ENCODE data around the gene PLA2R1. TPM values are rescaled to one million over a fixed set of nuclear protein-coding genes. Genes with fewer than 3 reads are reported as not detected.

PLA2R1 gene
- total RNA-seq, 8 experiments from 2014 or later: 0.05 to 31.2 (median 3.2) TPM

- in situ Hi-C loops (cut with MboI; ENCODE audit: low pct_unique_long_range_greater_than_20kb in 2 of 9, low sequenced_read_pairs in 9 of 9, unreplicated experiment in 9 of 9): loop anchor here in 1 of 9 experiments (25.0 kb wide), 1 partner anchor 89 kb away; no protein-coding TSS in a partner anchor
- WGBS, 10 experiments: 73 to 100% (median 100%) methylated on average over 2 of the region's 2 CpGs; no CpG with 5 or more reads in 7 of the 10 experiments
- no peak overlapping the region for H3K27ac ChIP-seq
- peaks cover 0 to 4% of the 10 kb centered on the region in 2 donors for H3K4me1 ChIP-seq (replicated peaks in 1 of 2)
- no peak overlapping the region for H3K4me3 ChIP-seq
- no peak for ATAC-seq (replicated peaks in 6 of 8)
Observed at GRCh38 chr2:159926695-159927094, 135.7 kb downstream of the PLA2R1 start.

GRCh38 chr2:159925975-159926374 lies 136.4 kb downstream of the PLA2R1 start:
- in situ Hi-C loops (cut with MboI; ENCODE audit: low pct_unique_long_range_greater_than_20kb in 2 of 9, low sequenced_read_pairs in 9 of 9, unreplicated experiment in 9 of 9): loop anchor here in 1 of 9 experiments (25.0 kb wide), 1 partner anchor 89 kb away; no protein-coding TSS in a partner anchor
- no peak overlapping the region for H3K27ac ChIP-seq
- no peak overlapping the region for H3K4me3 ChIP-seq
- peaks cover 0 to 4% of the 10 kb centered on the region in 2 donors for H3K4me1 ChIP-seq (replicated peaks in 1 of 2)
- 63 to 100% (median 78%) methylated on average over 1 to 3 of the region's 3 CpGs; no CpG with 5 or more reads in 1 of the 10 experiments for WGBS, 10 experiments
- peak in 2 of 8 experiments; percentile 24 to 33 for ATAC-seq (replicated peaks in 6 of 8)

- 29 to 100% (median 79%) methylated on average over 1 to 2 of the region's 2 CpGs; no CpG with 5 or more reads in 1 of the 10 experiments for WGBS, 10 experiments
- in situ Hi-C loops (cut with MboI; ENCODE audit: low pct_unique_long_range_greater_than_20kb in 2 of 9, low sequenced_read_pairs in 9 of 9, unreplicated experiment in 9 of 9): no loop called here
- ATAC-seq (replicated peaks in 6 of 8): peak in 2 of 8 experiments; percentile 10 to 12
- Histone ChIP-seq H3K4me1 (replicated peaks in 1 of 2) (peaks cover 0 to 4% of the 10 kb centered on the region in 2 donors), H3K4me3 (no peak overlapping the region), H3K27ac (no peak overlapping the region)
Observed at GRCh38 chr2:159922563-159922962, 139.9 kb downstream of the PLA2R1 start.

GRCh38 chr2:159921752-159922404 lies 140.5 kb downstream of the PLA2R1 start:
- H3K4me1 ChIP-seq (replicated peaks in 1 of 2): peaks cover 0 to 4% of the 10 kb centered on the region in 2 donors
- ATAC-seq (replicated peaks in 6 of 8): peak; percentile 44 to 99 (median 80)
- WGBS, 10 experiments: 22 to 100% (median 72%) methylated on average over 1 to 10 of the region's 17 CpGs
- H3K27ac ChIP-seq: no peak overlapping the region
- no peak overlapping the region for H3K4me3 ChIP-seq
- in situ Hi-C loops (cut with MboI; ENCODE audit: low pct_unique_long_range_greater_than_20kb in 2 of 9, low sequenced_read_pairs in 9 of 9, unreplicated experiment in 9 of 9): no loop called here

- Histone ChIP-seq H3K4me1 (replicated peaks in 1 of 2) (no peaks in the 10 kb centered on the region), H3K27ac (no peak overlapping the region), H3K4me3 (no peak overlapping the region)
- in situ Hi-C loops (cut with MboI; ENCODE audit: low pct_unique_long_range_greater_than_20kb in 2 of 9, low sequenced_read_pairs in 9 of 9, unreplicated experiment in 9 of 9): no loop called here
- 60 to 100% (median 91%) methylated on average over 1 to 2 of the region's 2 CpGs for WGBS, 10 experiments
- no peak for ATAC-seq (replicated peaks in 6 of 8)
Observed at GRCh38 chr2:159916511-159916910, 145.9 kb downstream of the PLA2R1 start.

- Histone ChIP-seq H3K4me3 (no peak overlapping the region), H3K27ac (no peak overlapping the region), H3K4me1 (replicated peaks in 1 of 2) (no peaks in the 10 kb centered on the region)
- ATAC-seq (replicated peaks in 6 of 8): peak in 2 of 8 experiments; percentile 29 to 53
- in situ Hi-C loops (cut with MboI; ENCODE audit: low pct_unique_long_range_greater_than_20kb in 2 of 9, low sequenced_read_pairs in 9 of 9, unreplicated experiment in 9 of 9): no loop called here
- 50 to 83% (median 77%) methylated on average over 1 to 2 of the region's 2 CpGs; no CpG with 5 or more reads in 4 of the 10 experiments for WGBS, 10 experiments
Observed at GRCh38 chr2:159913900-159914299, 148.5 kb downstream of the PLA2R1 start.

GRCh38 chr2:159912580-159912979 lies 149.8 kb downstream of the PLA2R1 start:
- 58 to 100% (median 86%) methylated on average over 1 to 4 of the region's 4 CpGs; no CpG with 5 or more reads in 2 of the 10 experiments for WGBS, 10 experiments
- H3K27ac ChIP-seq: no peak overlapping the region
- ATAC-seq (replicated peaks in 6 of 8): no peak
- no peaks in the 10 kb centered on the region for H3K4me1 ChIP-seq (replicated peaks in 1 of 2)
- H3K4me3 ChIP-seq: no peak overlapping the region
- in situ Hi-C loops (cut with MboI; ENCODE audit: low pct_unique_long_range_greater_than_20kb in 2 of 9, low sequenced_read_pairs in 9 of 9, unreplicated experiment in 9 of 9): no loop called here

GRCh38 chr2:159910951-159911350 lies 151.5 kb downstream of the PLA2R1 start:
- Histone ChIP-seq H3K4me3 (no peak overlapping the region), H3K4me1 (replicated peaks in 1 of 2) (no peaks in the 10 kb centered on the region), H3K27ac (no peak overlapping the region)
- 0 to 100% (median 44%) methylated on average over 1 to 2 of the region's 2 CpGs; no CpG with 5 or more reads in 1 of the 10 experiments for WGBS, 10 experiments
- in situ Hi-C loops (cut with MboI; ENCODE audit: low pct_unique_long_range_greater_than_20kb in 2 of 9, low sequenced_read_pairs in 9 of 9, unreplicated experiment in 9 of 9): no loop called here
- no peak for ATAC-seq (replicated peaks in 6 of 8)

- H3K4me3 ChIP-seq: no peak overlapping the region
- in situ Hi-C loops (cut with MboI; ENCODE audit: low pct_unique_long_range_greater_than_20kb in 2 of 9, low sequenced_read_pairs in 9 of 9, unreplicated experiment in 9 of 9): no loop called here
- H3K27ac ChIP-seq: no peak overlapping the region
- no peaks in the 10 kb centered on the region for H3K4me1 ChIP-seq (replicated peaks in 1 of 2)
- ATAC-seq (replicated peaks in 6 of 8): no peak
- WGBS, 10 experiments: 23 to 100% (median 58%) methylated on average over 1 to 2 of the region's 2 CpGs
Observed at GRCh38 chr2:159908623-159909022, 153.8 kb downstream of the PLA2R1 start.

GRCh38 chr2:159907909-159908308 lies 154.5 kb downstream of the PLA2R1 start:
- 14 to 70% (median 45%) methylated on average over 1 of the region's 1 CpG; no CpG with 5 or more reads in 2 of the 10 experiments for WGBS, 10 experiments
- Histone ChIP-seq H3K4me1 (replicated peaks in 1 of 2) (peaks cover 0 to 1% of the 10 kb centered on the region in 2 donors), H3K27ac (no peak overlapping the region), H3K4me3 (no peak overlapping the region)
- no peak for ATAC-seq (replicated peaks in 6 of 8)
- in situ Hi-C loops (cut with MboI; ENCODE audit: low pct_unique_long_range_greater_than_20kb in 2 of 9, low sequenced_read_pairs in 9 of 9, unreplicated experiment in 9 of 9): no loop called here

GRCh38 chr2:159905926-159906714 lies 156.3 kb downstream of the PLA2R1 start:
- 50 to 79% (median 75%) methylated on average over 1 to 6 of the region's 7 CpGs; no CpG with 5 or more reads in 3 of the 10 experiments for WGBS, 10 experiments
- in situ Hi-C loops (cut with MboI; ENCODE audit: low pct_unique_long_range_greater_than_20kb in 2 of 9, low sequenced_read_pairs in 9 of 9, unreplicated experiment in 9 of 9): no loop called here
- peak in 1 of 8 experiments; percentile 12 for ATAC-seq (replicated peaks in 6 of 8)

GRCh38 chr2:159904959-159905305 lies 157.5 kb downstream of the PLA2R1 start:
- no peak overlapping the region for H3K4me3 ChIP-seq
- peaks cover 0 to 3% of the 10 kb centered on the region in 2 donors for H3K4me1 ChIP-seq (replicated peaks in 1 of 2)
- in situ Hi-C loops (cut with MboI; ENCODE audit: low pct_unique_long_range_greater_than_20kb in 2 of 9, low sequenced_read_pairs in 9 of 9, unreplicated experiment in 9 of 9): no loop called here
- WGBS, 10 experiments: 33 to 100% (median 57%) methylated on average over 1 to 6 of the region's 10 CpGs; no CpG with 5 or more reads in 2 of the 10 experiments
- peak in 1 of 8 experiments; percentile 6 for ATAC-seq (replicated peaks in 6 of 8)
- no peak overlapping the region for H3K27ac ChIP-seq

More at GRCh38 chr2:159905926-159906714, 156.3 kb downstream of the PLA2R1 start:
- no peak overlapping the region for H3K27ac ChIP-seq
- no peak overlapping the region for H3K4me3 ChIP-seq
- peaks cover 0 to 3% of the 10 kb centered on the region in 2 donors for H3K4me1 ChIP-seq (replicated peaks in 1 of 2)
